GM13977 (cell line): ENCODE data around the gene MVB12A.

Experiments used
- DNase-seq: peaks from one replicate; pipeline ENCODE4 v3.0.0; 2012; ENCODE audit warnings: low spot score
- CTCF ChIP-seq: IDR thresholded peaks from 2 replicates; pipeline ENCODE4 v1.5.1; 2012; ENCODE audit warnings: mild to moderate bottlenecking, control low read depth; ENCODE audit not compliant: insufficient read depth; ENCODE audit errors: extremely low read depth, missing control alignments
- in situ Hi-C: fragments of 300-500 bp; cut with MboI; formaldehyde crosslinking; loops from one replicate; pipeline ENCODE4 v1.12.0; 2022; ENCODE audit warnings: low sequenced_read_pairs, low pct_unique_long_range_greater_than_20kb, mixed read lengths, inconsistent platforms; ENCODE audit not compliant: unreplicated experiment

Gene MVB12A

GRCh38 chr19:17469092-17469480, 49.2 kb downstream of the MVB12A start:
- in situ Hi-C loops, result no loop called here
- no peak for TF ChIP-seq CTCF
- DNase-seq, result no peak

- TF ChIP-seq CTCF, result no peak
- in situ Hi-C loops, result no loop called here
- peak; percentile 88 for DNase-seq
Measured at GRCh38 chr19:17469481-17470067, 49.7 kb downstream of the MVB12A start.

GRCh38 chr19:17470068-17470841, 50.4 kb downstream of the MVB12A start, which contains the start of gene SLC27A1:
SLC27A1 (plus strand) TSS chr19:17470524; CDS start chr19:17470541, 17 bp downstream.
- no peak for TF ChIP-seq CTCF
- in situ Hi-C loops, result no loop called here
- DNase-seq, result peak; percentile 93

GRCh38 chr19:17471410-17472125, 51.7 kb downstream of the MVB12A start:
- in situ Hi-C loops, result no loop called here
- DNase-seq, result no peak
- no peak for TF ChIP-seq CTCF

- in situ Hi-C loops, result no loop called here
- TF ChIP-seq CTCF, result no peak
Measured at GRCh38 chr19:17473041-17473440, 53.2 kb downstream of the MVB12A start.

More at GRCh38 chr19:17473041-17473440, 53.2 kb downstream of the MVB12A start:
- no peak for DNase-seq
